Inflammatory macrophage treated with lipopolysaccharide for 1 hour (primary cell): ENCODE results near the gene FGGY.

Experiments used
- DNase-seq, 2 donors: peaks; one replicate each; pipeline ENCODE4 v3.0.0-alpha.2; 2020 to 2022

The FGGY gene

GRCh38 chr1:59418363-59419144 lies 121.7 kb downstream of the FGGY start:
- DNase-seq, result no peak

DNA sequence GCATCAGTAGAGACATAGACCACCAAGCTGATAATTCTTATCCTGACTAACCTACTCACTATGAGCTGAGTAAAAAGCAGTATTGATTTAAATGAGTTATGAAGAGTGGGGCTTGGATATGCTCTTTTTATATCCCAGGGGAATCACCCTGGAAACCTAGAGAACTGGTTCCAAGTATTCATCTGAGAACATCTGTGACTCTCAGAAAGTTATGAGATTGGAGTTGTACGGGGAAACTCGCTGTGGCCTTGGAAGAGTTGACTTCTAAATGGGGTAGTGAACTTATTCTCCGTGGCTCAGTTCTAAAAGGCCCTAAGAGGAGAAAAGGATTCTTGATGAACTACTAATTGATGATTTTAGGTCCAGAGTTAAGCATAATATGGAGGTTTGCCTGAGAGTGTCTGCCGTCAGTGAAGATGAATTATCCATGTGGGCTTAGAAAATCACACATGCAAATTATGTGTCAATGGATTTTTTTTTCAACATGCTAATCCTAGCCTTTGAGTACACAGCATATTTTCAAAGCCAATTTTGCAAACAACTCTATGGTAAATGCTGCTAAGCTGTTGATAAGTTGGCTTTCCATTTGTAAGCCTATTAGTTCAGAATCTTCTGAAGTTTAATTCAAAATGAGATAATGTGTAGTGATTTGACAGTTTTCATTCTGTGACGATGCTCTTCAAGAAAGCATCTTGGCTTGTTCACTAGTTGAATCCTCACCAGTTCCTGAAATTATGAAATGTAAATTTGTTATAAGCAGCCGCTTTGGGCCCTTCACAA lies 122.7 kb downstream of the FGGY start:
- no peak for DNase-seq

- DNase-seq, result no peak
These were observed 124.5 kb downstream of the FGGY start for GRCh38 chr1:59421232-59421920.

DNA sequence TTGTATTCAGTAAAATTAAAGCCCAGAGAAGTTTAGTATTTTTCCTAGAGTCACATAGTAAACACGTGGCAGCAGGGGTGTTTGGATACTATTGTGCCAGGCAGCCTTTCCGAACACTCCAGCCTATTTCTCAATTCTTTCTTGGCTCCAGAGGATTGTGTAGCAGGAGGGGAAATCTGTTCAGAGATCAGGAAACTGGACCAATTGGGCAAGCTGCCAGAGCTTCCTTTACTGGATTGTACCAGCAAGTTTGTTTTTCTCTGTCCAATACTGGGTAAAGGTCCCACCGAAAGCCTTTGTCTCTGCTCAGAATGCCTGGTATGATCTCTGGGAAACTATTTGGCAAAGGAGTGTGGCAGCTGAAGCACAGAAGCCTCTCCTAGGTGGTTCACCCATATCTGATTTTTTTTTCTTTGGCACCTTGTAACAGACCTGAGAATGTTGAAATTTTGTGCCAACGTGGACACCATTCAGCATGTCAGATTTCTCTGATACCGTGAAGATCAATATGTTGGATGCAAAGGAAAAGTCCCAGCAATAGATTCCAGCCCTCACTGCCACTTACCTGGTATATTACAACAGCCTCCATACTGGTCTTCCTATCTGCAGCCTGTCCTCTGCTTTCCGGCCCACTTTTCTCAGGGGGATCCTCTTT lies 126.2 kb downstream of the FGGY start:
- peak; percentile 52 to 68 for DNase-seq

DNA sequence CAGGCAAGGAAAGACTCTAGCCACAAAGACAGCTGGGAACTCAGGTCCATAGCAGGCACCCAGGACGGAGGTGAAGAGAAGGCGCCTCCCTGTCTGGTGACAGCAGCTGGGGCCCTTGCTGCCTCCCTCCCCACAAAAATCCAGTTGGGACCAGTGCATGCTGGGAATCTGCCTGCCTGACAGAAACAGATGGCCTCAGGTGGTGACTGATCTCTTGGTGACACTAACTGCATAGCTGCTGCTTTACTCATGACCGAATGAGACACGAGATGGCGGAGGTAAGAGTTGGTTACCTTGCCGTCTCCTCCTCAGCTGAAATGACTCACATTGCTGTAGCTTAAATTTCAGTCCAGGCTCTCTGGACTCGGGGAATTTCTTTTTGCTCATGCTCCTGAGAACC lies 130.3 kb downstream of the FGGY start:
- no peak for DNase-seq

DNA sequence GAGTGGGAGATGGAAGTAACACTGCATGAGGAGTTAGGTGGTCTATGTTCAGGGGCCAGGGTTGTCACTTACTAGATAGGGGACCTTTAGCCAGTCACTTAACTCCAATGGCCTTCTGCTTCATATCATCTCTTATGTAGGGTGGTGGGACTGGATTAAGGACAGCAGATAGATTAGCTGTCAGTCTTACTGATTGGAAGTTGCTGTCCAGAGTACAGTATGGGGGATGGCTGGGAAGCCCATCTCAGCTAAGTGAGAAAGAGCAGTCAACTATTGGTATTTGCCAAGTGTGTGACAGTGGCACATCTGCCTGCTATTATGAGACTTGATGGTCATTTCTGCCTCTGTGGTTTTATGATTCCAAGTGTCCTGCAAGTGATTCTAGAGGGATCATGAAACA lies 130.9 kb downstream of the FGGY start:
- DNase-seq, result no peak

DNA sequence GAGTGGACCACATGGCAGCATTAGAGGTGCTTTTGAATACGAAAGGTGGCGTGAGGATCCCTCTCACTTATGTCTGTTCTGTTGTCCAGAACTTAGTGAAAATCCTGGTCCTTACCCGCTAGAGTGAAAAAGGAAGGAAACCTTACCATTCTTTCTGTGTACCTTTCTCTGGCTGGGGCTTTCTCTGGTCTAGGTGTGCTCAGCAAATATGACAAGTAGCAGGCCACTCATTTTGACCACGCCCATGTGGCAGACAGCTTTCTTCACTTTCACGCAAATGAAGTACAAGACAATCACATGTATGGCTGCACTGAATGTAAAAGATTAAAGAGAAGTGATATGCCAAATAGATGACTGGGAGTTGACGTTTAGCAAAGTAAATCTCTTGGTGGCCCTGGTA lies 131.9 kb downstream of the FGGY start:
- no peak for DNase-seq

DNA sequence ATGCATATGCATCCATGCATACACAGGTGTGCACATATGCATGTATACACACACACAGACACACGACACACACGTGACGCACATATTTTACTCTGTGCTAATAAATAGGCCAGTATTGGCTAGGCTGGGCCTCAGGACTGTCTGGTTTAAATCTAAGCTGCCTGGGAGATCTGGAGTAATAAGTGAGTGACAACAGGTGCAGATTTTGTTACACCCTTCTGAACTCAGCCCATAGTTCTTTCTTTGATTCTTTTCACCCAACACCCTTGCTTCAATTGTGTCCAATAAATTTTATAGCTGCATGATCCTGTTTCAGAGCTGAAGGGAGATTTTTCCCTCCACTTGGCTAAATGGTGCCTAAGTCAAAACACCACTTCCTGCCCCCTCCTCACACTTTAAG lies 132.8 kb downstream of the FGGY start:
- DNase-seq, result no peak

- no peak for DNase-seq
These were observed 134.8 kb downstream of the FGGY start for GRCh38 chr1:59431566-59432294.

GRCh38 chr1:59432531-59433439 lies 135.9 kb downstream of the FGGY start:
- DNase-seq, result peak; percentile 9 to 52

DNA sequence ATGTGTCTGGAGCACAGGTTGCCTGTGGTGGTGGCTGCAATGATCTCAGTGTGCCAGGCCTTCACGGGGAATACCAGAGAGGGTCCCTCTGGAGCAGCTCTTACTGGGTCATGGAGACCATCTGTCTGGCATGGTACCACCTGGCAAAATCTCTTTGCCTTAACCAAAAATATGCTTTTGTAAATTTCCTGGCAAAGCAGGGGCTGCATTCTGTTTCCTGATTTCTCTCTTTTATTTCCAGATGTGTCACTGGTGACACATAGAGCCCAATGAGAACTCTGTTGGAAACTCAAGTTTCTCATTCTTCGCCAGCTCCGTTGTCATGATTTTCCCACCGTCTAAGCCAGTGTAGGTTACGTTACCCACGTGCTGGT lies 136.5 kb downstream of the FGGY start:
- no peak for DNase-seq

GRCh38 chr1:59434336-59434735 lies 137.4 kb downstream of the FGGY start:
- DNase-seq, result no peak

DNA sequence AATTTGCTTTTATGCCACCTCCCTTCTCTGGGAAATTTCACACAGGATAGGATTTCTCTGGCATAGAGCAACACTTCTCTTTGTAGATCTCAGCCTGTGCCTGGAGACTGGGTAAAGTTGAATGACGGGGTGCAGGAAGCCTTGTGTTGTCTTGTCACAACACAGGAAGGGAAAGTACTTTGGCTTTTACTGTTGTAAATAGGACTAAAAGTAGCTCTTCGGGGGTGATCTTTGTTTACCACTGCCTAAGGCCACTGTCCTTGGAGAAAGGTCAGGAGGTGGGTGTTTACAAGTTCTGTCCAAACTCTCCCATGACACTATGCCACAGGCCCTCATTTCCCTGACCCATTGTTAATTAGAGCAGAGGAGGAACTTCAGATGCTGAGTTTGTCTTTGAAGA lies 139.7 kb downstream of the FGGY start:
- peak in 1 of 2 donors; percentile 25 for DNase-seq

- no peak for DNase-seq
These were observed 141.2 kb downstream of the FGGY start for GRCh38 chr1:59438058-59438560.

GRCh38 chr1:59442492-59442891 lies 145.6 kb downstream of the FGGY start:
- no peak for DNase-seq

DNA sequence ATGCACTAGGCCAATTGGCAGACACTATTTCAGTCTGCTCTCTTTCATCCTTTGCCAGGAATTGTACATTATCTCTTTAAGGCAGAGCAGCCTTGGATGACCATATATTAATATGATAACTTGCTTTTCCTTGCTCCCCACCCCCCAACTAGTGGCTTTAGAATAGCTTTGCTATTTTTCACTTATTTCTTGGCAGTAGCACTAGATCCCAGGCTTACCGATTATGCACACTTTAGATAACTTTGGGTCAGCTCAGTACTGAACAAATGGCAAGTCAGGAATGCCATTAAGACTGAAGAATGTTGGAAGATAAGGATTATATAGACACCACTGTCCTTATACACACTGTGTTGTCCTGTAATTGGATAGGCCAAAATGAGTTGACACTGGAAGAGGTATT lies 146.4 kb downstream of the FGGY start:
- DNase-seq, result no peak

GRCh38 chr1:59444520-59444919 lies 147.6 kb downstream of the FGGY start:
- DNase-seq, result no peak

- no peak for DNase-seq
These were observed 148.1 kb downstream of the FGGY start for GRCh38 chr1:59445040-59445439.

GRCh38 chr1:59446257-59446901 lies 149.5 kb downstream of the FGGY start:
- no peak for DNase-seq

DNA sequence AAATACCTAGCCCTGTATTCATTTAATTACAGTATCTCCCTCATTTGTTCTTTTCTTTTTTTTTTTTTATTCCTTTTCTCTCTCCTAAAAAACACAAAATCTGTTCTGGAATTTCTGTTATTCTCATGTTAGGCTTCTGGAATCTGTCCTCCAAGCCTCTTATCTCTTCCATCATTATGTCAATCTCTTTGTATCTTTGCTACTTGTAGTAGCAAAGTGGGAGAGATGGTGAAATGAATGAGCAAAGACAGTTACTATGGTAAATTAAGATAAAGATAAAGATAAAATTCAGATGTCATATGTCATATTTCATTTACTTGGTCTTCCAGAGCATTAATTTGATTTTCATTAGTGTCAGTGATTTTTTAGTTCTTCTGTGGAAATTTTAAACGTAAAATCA lies 155.1 kb downstream of the FGGY start:
- no peak for DNase-seq

- DNase-seq, result no peak
These were observed 155.7 kb downstream of the FGGY start for GRCh38 chr1:59452559-59452958.
